AG10803 (cell line): ENCODE measurements around the gene TOP2A.

Experiments used
- DNase-seq: peaks from one replicate; pipeline ENCODE4 v3.0.0; 2010; ENCODE audit warnings: low read depth
- H3K4me3 ChIP-seq: 2 replicates; pipeline ENCODE4 v1.5.1; 2011; ENCODE audit warnings: mild to moderate bottlenecking, low read length, control low read depth
- CTCF ChIP-seq: conservative IDR thresholded peaks from 2 replicates; pipeline ENCODE4 v1.5.1; 2011; ENCODE audit warnings: mild to moderate bottlenecking, low read length, control low read depth, inconsistent platforms

Gene TOP2A

GRCh38 chr17:40436636-40437035 is 18.9 kb upstream of the TOP2A start:
- H3K4me3 ChIP-seq, result no peak overlapping the region
- TF ChIP-seq CTCF, result no peak
- no peak for DNase-seq

GRCh38 chr17:40433551-40434415 is 16.1 kb upstream of the TOP2A start:
- H3K4me3 ChIP-seq, result no peak overlapping the region
- DNase-seq, result no peak
- TF ChIP-seq CTCF, result peak; percentile 55

GRCh38 chr17:40432864-40433528 is 15.3 kb upstream of the TOP2A start:
- no peak for TF ChIP-seq CTCF
- peak; percentile 42 for DNase-seq
- H3K4me3 ChIP-seq, result no peak overlapping the region

- no peak overlapping the region for H3K4me3 ChIP-seq
- no peak for TF ChIP-seq CTCF
- DNase-seq, result no peak
Measured at GRCh38 chr17:40431231-40431602, 13.5 kb upstream of the TOP2A start.

- no peak for DNase-seq
- no peak for TF ChIP-seq CTCF
Measured at GRCh38 chr17:40430272-40431230, 12.9 kb upstream of the TOP2A start.

GRCh38 chr17:40427002-40427491 is 9.4 kb upstream of the TOP2A start:
- no peak for TF ChIP-seq CTCF
- no peak for DNase-seq
- no peak overlapping the region for H3K4me3 ChIP-seq

More at GRCh38 chr17:40430272-40431230, 12.9 kb upstream of the TOP2A start:
- H3K4me3 ChIP-seq, result no peak overlapping the region
